ENCODE measurements around the gene GRM8. TPM values are rescaled to one million over a fixed set of nuclear protein-coding genes. Genes with fewer than 3 reads are reported as not detected.
A peak's percentile ranks its signal among the peaks of the same experiment; 100 is the strongest.

The GRM8 gene
- total and polyA plus RNA-seq, 4 donors: 0.28 to 4.9 (median 2.8) TPM

- Histone ChIP-seq H3K36me3 (ENCODE audit: control insufficient read depth in 4 of 4, insufficient read depth in 3 of 4, low read depth in 1 of 4, low read length in 3 of 4) (no peaks in the 10 kb centered on the region), H3K9ac (ENCODE audit: low read depth in 1 of 2, low read length in 2 of 2) (no peak overlapping the region), H3K27me3 (ENCODE audit: control insufficient read depth in 4 of 4, insufficient read depth in 4 of 4, low read length in 3 of 4) (no peaks in the 10 kb centered on the region), H3K27ac (ENCODE audit: low read depth in 1 of 2, low read length in 2 of 2) (no peak overlapping the region), H3K4me1 (ENCODE audit: control insufficient read depth in 4 of 4, insufficient read depth in 4 of 4, low read length in 3 of 4) (no peaks in the 10 kb centered on the region), H3K9me3 (ENCODE audit: control insufficient read depth in 4 of 4, low read length in 3 of 4) (no peaks in the 10 kb centered on the region), H3K4me3 (ENCODE audit: low read depth in 1 of 3, low read length in 3 of 3) (peak overlapping the region in 1 of 3 donors; percentile 31)
- WGBS: 39% methylated on average over 3 of the region's 3 CpGs
- TF ChIP-seq MAX (IDR thresholded peaks at IDR 0.05) (no peak), RAD21 (IDR thresholded peaks at IDR 0.05) (no peak), NR2F2 (IDR thresholded peaks at IDR 0.05) (no peak), TAF1 (conservative IDR thresholded peaks at IDR 0.05) (no peak), CTCF (IDR thresholded peaks at IDR 0.05; ENCODE audit: low read depth, low read length, missing input control) (no peak), JUND (IDR thresholded peaks at IDR 0.05) (no peak)
- TF ChIP-seq, protein P1, sequence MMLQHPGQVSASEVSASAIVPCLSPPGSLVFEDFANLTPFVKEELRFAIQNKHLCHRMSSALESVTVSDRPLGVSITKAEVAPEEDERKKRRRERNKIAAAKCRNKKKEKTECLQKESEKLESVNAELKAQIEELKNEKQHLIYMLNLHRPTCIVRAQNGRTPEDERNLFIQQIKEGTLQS (IDR thresholded peaks at IDR 0.05): no peak
- DNase-seq (ENCODE audit: low spot score): no peak
These were observed 841.5 kb downstream of the GRM8 start for GRCh38 chr7:126411032-126411820.

DNA sequence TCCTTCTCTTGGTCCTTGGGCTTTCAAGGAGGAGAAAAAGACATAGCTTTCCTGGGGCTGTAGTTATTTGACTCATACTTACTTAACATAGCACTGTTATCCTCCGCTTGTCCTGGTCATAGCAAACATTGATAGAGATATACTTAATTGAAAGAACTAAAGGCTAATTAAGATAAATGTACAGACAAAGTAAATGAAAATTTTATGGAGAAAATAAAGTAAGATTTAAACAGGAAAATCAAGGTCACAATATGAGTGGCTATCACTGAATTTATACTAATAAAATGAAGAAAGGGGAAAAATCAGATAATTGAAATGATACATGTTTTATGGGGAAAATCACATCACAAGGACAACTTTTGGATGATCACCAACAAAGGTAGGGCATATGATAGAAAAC lies 849.7 kb downstream of the GRM8 start:
- no peak overlapping the region for H3K9ac ChIP-seq (ENCODE audit: low read depth in 1 of 2, low read length in 2 of 2)
- no peaks in the 10 kb centered on the region for H3K9me3 ChIP-seq (ENCODE audit: control insufficient read depth in 4 of 4, low read length in 3 of 4)
- 89% methylated on average over 1 of the region's 1 CpG for WGBS
- H3K36me3 ChIP-seq (ENCODE audit: control insufficient read depth in 4 of 4, insufficient read depth in 3 of 4, low read depth in 1 of 4, low read length in 3 of 4): no peaks in the 10 kb centered on the region
- no peak for DNase-seq (ENCODE audit: low spot score)
- H3K4me1 ChIP-seq (ENCODE audit: control insufficient read depth in 4 of 4, insufficient read depth in 4 of 4, low read length in 3 of 4): no peaks in the 10 kb centered on the region
- TF ChIP-seq JUND (IDR thresholded peaks at IDR 0.05): no peak
- TF ChIP-seq HNF4G (IDR thresholded peaks at IDR 0.05): no peak
- no peak for TF ChIP-seq REST (IDR thresholded peaks at IDR 0.05)
- TF ChIP-seq SP1 (IDR thresholded peaks at IDR 0.05): no peak
- no peak for TF ChIP-seq TAF1 (conservative IDR thresholded peaks at IDR 0.05)
- H3K27me3 ChIP-seq (ENCODE audit: control insufficient read depth in 4 of 4, insufficient read depth in 4 of 4, low read length in 3 of 4): no peaks in the 10 kb centered on the region
- no peak overlapping the region for H3K27ac ChIP-seq (ENCODE audit: low read depth in 1 of 2, low read length in 2 of 2)
- H3K4me3 ChIP-seq (ENCODE audit: low read depth in 1 of 3, low read length in 3 of 3): no peak overlapping the region

DNA sequence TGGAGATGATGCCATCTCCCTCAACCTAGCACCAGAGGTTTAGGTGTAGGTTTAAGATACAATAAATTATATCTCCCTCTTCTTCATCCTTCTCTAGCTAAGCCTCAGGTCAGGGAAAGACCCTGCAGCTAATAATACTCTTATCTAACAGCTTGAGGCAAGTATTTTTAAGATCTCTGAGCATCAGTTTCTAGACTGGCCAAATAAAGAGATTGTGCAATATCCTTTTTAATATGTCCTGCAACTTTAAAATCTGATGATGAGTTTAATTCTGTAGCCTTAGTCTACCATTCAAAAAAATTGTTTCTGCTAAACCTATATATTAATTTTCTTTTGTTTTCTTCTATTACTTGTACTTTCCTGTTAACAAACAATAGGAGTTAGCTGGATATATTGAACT lies 850.8 kb downstream of the GRM8 start:
- no peaks in the 10 kb centered on the region for H3K27me3 ChIP-seq (ENCODE audit: control insufficient read depth in 4 of 4, insufficient read depth in 4 of 4, low read length in 3 of 4)
- no peak for DNase-seq (ENCODE audit: low spot score)
- no peak overlapping the region for H3K9ac ChIP-seq (ENCODE audit: low read depth in 1 of 2, low read length in 2 of 2)
- no peak overlapping the region for H3K4me3 ChIP-seq (ENCODE audit: low read depth in 1 of 3, low read length in 3 of 3)
- H3K27ac ChIP-seq (ENCODE audit: low read depth in 1 of 2, low read length in 2 of 2): no peak overlapping the region
- no peaks in the 10 kb centered on the region for H3K9me3 ChIP-seq (ENCODE audit: control insufficient read depth in 4 of 4, low read length in 3 of 4)
- H3K4me1 ChIP-seq (ENCODE audit: control insufficient read depth in 4 of 4, insufficient read depth in 4 of 4, low read length in 3 of 4): no peaks in the 10 kb centered on the region
- H3K36me3 ChIP-seq (ENCODE audit: control insufficient read depth in 4 of 4, insufficient read depth in 3 of 4, low read depth in 1 of 4, low read length in 3 of 4): no peaks in the 10 kb centered on the region
- TF ChIP-seq NR2F2 (IDR thresholded peaks at IDR 0.05) (no peak), GABPA (IDR thresholded peaks at IDR 0.05 in 1 of 2, conservative IDR thresholded peaks at IDR 0.05 in 1 of 2) (no peak), SP1 (IDR thresholded peaks at IDR 0.05) (no peak), REST (IDR thresholded peaks at IDR 0.05) (no peak), CTCF (IDR thresholded peaks at IDR 0.05; ENCODE audit: low read depth, low read length, missing input control) (no peak), TAF1 (conservative IDR thresholded peaks at IDR 0.05) (no peak), HNF4G (IDR thresholded peaks at IDR 0.05) (no peak), MAX (IDR thresholded peaks at IDR 0.05) (no peak)
- TF ChIP-seq, protein P1 (IDR thresholded peaks at IDR 0.05): no peak
